Ovary (tissue), 9 donors: Measurements from ENCODE around the gene RAB37. TPM values are rescaled to one million over a fixed set of nuclear protein-coding genes. Genes with fewer than 3 reads are reported as not detected.

ENCODE experiments used
- DNase-seq, 5 donors: peaks; one replicate each; pipeline ENCODE4 v3.0.0-alpha.2; 2019 to 2020
- H3K27ac ChIP-seq, 2 donors: fragments of 200-600 bp; one replicate each; pipeline versions ENCODE4 v1.5.1 to v1.8.0; 2019 to 2022
- H3K27me3 ChIP-seq: fragments of 200-600 bp; one replicate; pipeline ENCODE4 v1.8.0; 2022
- H3K36me3 ChIP-seq: fragments of 200-600 bp; sonication (generic); one replicate; pipeline ENCODE4 v1.5.1; 2019
- H3K4me1 ChIP-seq: one replicate; pipeline ENCODE4 v1.8.1; 2013; ENCODE audit warnings: mild to moderate bottlenecking, moderate library complexity; ENCODE audit not compliant: insufficient read depth
- H3K4me3 ChIP-seq: fragments of 200-600 bp; sonication (generic); one replicate; pipeline ENCODE4 v1.5.1; 2017
- H3K9me3 ChIP-seq, 2 donors: fragments of 200-600 bp in 1 of 2; sonication (generic) in 1 of 2; one replicate each; pipeline versions ENCODE4 v1.5.1 to v1.8.1; 2013 to 2019; ENCODE audit warnings: mild to moderate bottlenecking in 1 of 2, moderate library complexity in 1 of 2
- EP300 ChIP-seq: sonication (generic); formaldehyde crosslinking; IDR thresholded peaks from one replicate; pipeline ENCODE4 v1.6.1; 2017; ENCODE audit warnings: antibody characterized with exemption
- POLR2A ChIP-seq: fragments of 450-650 bp; IDR thresholded peaks from one replicate; pipeline ENCODE4 v1.6.1; 2017; ENCODE audit warnings: antibody characterized with exemption, mild to moderate bottlenecking, moderate library complexity
- WGBS, 3 donors: extraction: QIAGEN DNeasy Blood & Tissue Kit in 1 of 3; methylation state at CpG; one replicate each; pipeline versions ENCODE4 v1.1.5 to v1.1.7; 2013 to 2017; 5-methylcytosine and 5-hydroxymethylcytosine counted together
- intact Hi-C, 4 donors: fragments of 100-400 bp; cut with DNase I; formaldehyde crosslinking; loops; one replicate each; pipeline versions ENCODE4 v1.11.0 to v1.15.1; 2022 to 2023
- polyA plus RNA-seq, 2 donors: library from polyadenylated mRNA; stranded (reverse); fragments of 200-250 nt in 1 of 2; fragments of 350-450 nt in 1 of 2; fragmentation: Illumina TruSeq in 1 of 2; extraction: RNeasy Lipid Tissue Mini Kit (QIAGEN cat#74804) in 1 of 2; gene quantifications; one replicate each; pipeline ENCODE4 v1.2.3, GENCODE V29; 2013 to 2014
- total RNA-seq, 7 donors: library from RNA; depleted of rRNA in 2 of 7; stranded (reverse); fragments of >200 nt in 2 of 7; fragmentation: NEBNext Ultra II Directional in 3 of 7; extraction: Animal tissue kit (Norgen Biotek cat#: 25700) in 3 of 7; gene quantifications; one replicate each; pipeline versions ENCODE4 v1.1.0 to v1.2.4, GENCODE V29; 2016 to 2023
- TF ChIP-seq, protein P1 (sequence below), 3 donors: fragments of 450-650 bp in 2 of 3; fragments of 200-600 bp in 1 of 3; IDR thresholded peaks; one replicate each; pipeline versions ENCODE4 v1.5.1 to v1.8.0; 2016 to 2022; ENCODE audit warnings: antibody characterized with exemption in 3 of 3, mild to moderate bottlenecking in 1 of 3
- donor health status: DM: no; HTN: no; CAD: no; lungs with moderate emphysema.
- donor health status: DM: no; HTN: no; CAD: no.
- donor health status: Bipolar disorder and iron deficiency.
- donor health status: DM: yes; HTN: yes; CAD: no.
- donor health status: DM: no; HTN: no; CAD: no.
- donor health status: DM: yes; HTN: yes; CAD: no.

RAB37 gene
- total and polyA plus RNA-seq, 9 donors, result 0.45 to 2.4 (median 0.58) TPM; not detected in 2

GRCh38 chr17:74752822-74753401 is 15.9 kb downstream of the RAB37 start:
- 92 to 94% (median 93%) methylated on average over 7 of the region's 7 CpGs for WGBS, 3 donors
- peaks cover 17% of the 10 kb centered on the region for H3K4me1 ChIP-seq

GRCh38 chr17:74754832-74755231 is 17.8 kb downstream of the RAB37 start:
- Histone ChIP-seq H3K27me3 (no peaks in the 10 kb centered on the region), H3K4me1 (peaks cover 24% of the 10 kb centered on the region), H3K27ac (no peak overlapping the region), H3K36me3 (no peaks in the 10 kb centered on the region), H3K4me3 (no peak overlapping the region), H3K9me3 (no peaks in the 10 kb centered on the region)
- intact Hi-C loops, result no loop called here
- TF ChIP-seq, protein P1, sequence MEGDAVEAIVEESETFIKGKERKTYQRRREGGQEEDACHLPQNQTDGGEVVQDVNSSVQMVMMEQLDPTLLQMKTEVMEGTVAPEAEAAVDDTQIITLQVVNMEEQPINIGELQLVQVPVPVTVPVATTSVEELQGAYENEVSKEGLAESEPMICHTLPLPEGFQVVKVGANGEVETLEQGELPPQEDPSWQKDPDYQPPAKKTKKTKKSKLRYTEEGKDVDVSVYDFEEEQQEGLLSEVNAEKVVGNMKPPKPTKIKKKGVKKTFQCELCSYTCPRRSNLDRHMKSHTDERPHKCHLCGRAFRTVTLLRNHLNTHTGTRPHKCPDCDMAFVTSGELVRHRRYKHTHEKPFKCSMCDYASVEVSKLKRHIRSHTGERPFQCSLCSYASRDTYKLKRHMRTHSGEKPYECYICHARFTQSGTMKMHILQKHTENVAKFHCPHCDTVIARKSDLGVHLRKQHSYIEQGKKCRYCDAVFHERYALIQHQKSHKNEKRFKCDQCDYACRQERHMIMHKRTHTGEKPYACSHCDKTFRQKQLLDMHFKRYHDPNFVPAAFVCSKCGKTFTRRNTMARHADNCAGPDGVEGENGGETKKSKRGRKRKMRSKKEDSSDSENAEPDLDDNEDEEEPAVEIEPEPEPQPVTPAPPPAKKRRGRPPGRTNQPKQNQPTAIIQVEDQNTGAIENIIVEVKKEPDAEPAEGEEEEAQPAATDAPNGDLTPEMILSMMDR (IDR thresholded peaks at IDR 0.05), result no peak
- TF ChIP-seq POLR2A, result no peak
- no peak for TF ChIP-seq EP300
- no peak for DNase-seq
- 87 to 96% (median 95%) methylated on average over 3 of the region's 3 CpGs for WGBS, 3 donors

More at GRCh38 chr17:74752822-74753401, 15.9 kb downstream of the RAB37 start:
- Histone ChIP-seq H3K9me3 (no peaks in the 10 kb centered on the region), H3K4me3 (no peak overlapping the region), H3K27ac (no peak overlapping the region), H3K27me3 (no peaks in the 10 kb centered on the region), H3K36me3 (no peaks in the 10 kb centered on the region)
- intact Hi-C loops, result no loop called here
- TF ChIP-seq, protein P1 (IDR thresholded peaks at IDR 0.05), result no peak
- TF ChIP-seq EP300 (no peak), POLR2A (no peak)
- DNase-seq, result no peak

- TF ChIP-seq EP300 (no peak), POLR2A (no peak)
- TF ChIP-seq, protein P1 (IDR thresholded peaks at IDR 0.05), result no peak
- Histone ChIP-seq H3K9me3 (no peaks in the 10 kb centered on the region), H3K4me3 (no peak overlapping the region), H3K27me3 (no peaks in the 10 kb centered on the region), H3K4me1 (peaks cover 19% of the 10 kb centered on the region), H3K27ac (no peak overlapping the region), H3K36me3 (no peaks in the 10 kb centered on the region)
- intact Hi-C loops, result no loop called here
- 83 to 95% (median 92%) methylated on average over 8 of the region's 8 CpGs for WGBS, 3 donors
- no peak for DNase-seq
These were observed 18.5 kb downstream of the RAB37 start for GRCh38 chr17:74755533-74755932.

DNA sequence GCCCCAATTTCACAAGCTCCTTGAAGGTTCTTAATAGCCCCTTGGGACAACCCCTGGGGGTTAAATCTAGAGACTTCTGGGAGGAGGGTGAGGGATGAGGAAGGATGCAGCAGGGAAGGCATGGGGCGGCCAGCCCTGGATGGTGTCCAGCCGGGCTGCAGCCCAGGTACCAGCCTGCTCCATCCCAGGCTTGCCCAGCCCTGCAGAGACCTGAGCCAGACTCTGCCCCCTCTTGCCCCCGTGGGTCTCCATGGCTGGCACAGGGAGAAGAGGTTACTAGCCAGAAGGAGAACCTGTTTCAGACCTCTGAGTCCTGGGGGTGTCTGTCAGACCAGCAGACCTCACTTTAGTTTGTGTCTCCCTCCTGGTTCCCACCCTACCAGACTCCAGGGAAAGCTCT is 19.8 kb downstream of the RAB37 start:
- TF ChIP-seq EP300, result no peak
- no peak for TF ChIP-seq POLR2A
- TF ChIP-seq, protein P1 (IDR thresholded peaks at IDR 0.05), result no peak
- H3K27me3 ChIP-seq, result no peaks in the 10 kb centered on the region
- no peak overlapping the region for H3K27ac ChIP-seq
- H3K36me3 ChIP-seq, result no peaks in the 10 kb centered on the region
- no peaks in the 10 kb centered on the region for H3K9me3 ChIP-seq
- WGBS, 3 donors, result 75 to 82% (median 82%) methylated on average over 3 of the region's 3 CpGs
- H3K4me3 ChIP-seq, result no peak overlapping the region
- no peak for DNase-seq
- peaks cover 18% of the 10 kb centered on the region for H3K4me1 ChIP-seq
- intact Hi-C loops, result no loop called here
